ENCODE measurements around the gene UBE2D3. TPM values are rescaled to one million over a fixed set of nuclear protein-coding genes. Genes with fewer than 3 reads are reported as not detected.
"Not testable (repeated sequence)": the region's sequence is repeated elsewhere in the genome, so short reads cannot be mapped to it uniquely, and the experiment has no call there.

Gene UBE2D3
- total RNA-seq, 2 donors from 2014 or later: 318 to 370 TPM

DNA sequence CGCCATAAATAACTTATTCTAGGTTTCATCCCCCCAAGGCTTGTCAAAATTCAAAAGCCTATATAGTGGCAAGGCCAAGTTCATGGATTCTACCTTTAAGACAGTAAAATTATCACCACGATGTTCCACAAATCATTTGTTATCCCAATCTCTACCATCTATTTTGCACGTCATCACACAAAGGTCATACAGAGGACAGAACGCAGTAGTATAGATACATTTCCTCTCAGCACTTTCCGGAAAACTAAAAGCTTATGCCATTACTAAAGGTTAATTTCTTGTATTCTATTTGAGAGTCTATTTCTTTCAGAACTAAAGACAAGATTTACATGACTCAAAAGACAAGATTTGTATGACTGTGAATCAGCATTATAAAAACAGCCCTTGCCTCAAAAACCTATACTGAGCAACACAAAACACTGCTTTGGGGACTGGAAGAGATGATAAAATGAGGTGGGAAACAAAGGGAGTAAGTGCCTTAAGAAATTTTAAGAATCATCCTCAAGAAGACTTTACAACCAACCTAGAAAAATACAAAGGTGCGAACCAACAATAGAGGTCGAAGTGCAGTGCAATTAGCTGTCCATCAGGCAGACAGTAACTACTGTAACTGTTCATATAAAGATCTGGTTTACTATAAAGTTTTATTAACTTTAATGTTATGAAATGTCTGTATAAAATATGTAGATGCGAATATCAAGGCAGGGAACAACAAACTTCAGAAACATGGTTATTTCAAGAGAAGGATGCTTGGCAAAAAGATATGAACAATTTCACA lies 7.6 kb downstream of the UBE2D3 start:
- Histone ChIP-seq H3K4me1 (replicated peaks) (peaks cover 3% of the 10 kb centered on the region), H3K4me3 (no peak overlapping the region), H3K36me3 (no peaks in the 10 kb centered on the region), H3K27ac (peak overlapping the region in 1 of 2 donors; percentile 6), H3K27me3 (replicated peaks; ENCODE audit: insufficient read depth) (no peaks in the 10 kb centered on the region), H3K9me3 (no peaks in the 10 kb centered on the region)
- no peak for DNase-seq (ENCODE audit: low spot score)
- intact Hi-C loops (cut with DNase I): loop anchor here (10.0 kb wide), 1 partner anchor 385 kb away; no protein-coding TSS in a partner anchor
- WGBS: 51% methylated on average over 8 of the region's 8 CpGs
- TF ChIP-seq POLR2AphosphoS5 (IDR thresholded peaks at IDR 0.05): no peak
- TF ChIP-seq POLR2A (IDR thresholded peaks at IDR 0.05): no peak
- TF ChIP-seq, protein P1, sequence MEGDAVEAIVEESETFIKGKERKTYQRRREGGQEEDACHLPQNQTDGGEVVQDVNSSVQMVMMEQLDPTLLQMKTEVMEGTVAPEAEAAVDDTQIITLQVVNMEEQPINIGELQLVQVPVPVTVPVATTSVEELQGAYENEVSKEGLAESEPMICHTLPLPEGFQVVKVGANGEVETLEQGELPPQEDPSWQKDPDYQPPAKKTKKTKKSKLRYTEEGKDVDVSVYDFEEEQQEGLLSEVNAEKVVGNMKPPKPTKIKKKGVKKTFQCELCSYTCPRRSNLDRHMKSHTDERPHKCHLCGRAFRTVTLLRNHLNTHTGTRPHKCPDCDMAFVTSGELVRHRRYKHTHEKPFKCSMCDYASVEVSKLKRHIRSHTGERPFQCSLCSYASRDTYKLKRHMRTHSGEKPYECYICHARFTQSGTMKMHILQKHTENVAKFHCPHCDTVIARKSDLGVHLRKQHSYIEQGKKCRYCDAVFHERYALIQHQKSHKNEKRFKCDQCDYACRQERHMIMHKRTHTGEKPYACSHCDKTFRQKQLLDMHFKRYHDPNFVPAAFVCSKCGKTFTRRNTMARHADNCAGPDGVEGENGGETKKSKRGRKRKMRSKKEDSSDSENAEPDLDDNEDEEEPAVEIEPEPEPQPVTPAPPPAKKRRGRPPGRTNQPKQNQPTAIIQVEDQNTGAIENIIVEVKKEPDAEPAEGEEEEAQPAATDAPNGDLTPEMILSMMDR (IDR thresholded peaks at IDR 0.05): no peak

GRCh38 chr4:102819100-102819499 lies 8.3 kb downstream of the UBE2D3 start:
- H3K9me3 ChIP-seq; H3K36me3 ChIP-seq; H3K4me3 ChIP-seq; DNase-seq (ENCODE audit: low spot score); H3K4me1 ChIP-seq (replicated peaks); intact Hi-C loops (cut with DNase I); H3K27me3 ChIP-seq (replicated peaks; ENCODE audit: insufficient read depth); H3K27ac ChIP-seq: not testable (repeated sequence)
- WGBS: 92% methylated on average over 10 of the region's 10 CpGs

GRCh38 chr4:102817613-102818268 lies 9.6 kb downstream of the UBE2D3 start:
- no peaks in the 10 kb centered on the region for H3K27me3 ChIP-seq (replicated peaks; ENCODE audit: insufficient read depth)
- TF ChIP-seq POLR2A (IDR thresholded peaks at IDR 0.05) (no peak), POLR2AphosphoS5 (IDR thresholded peaks at IDR 0.05) (no peak)
- TF ChIP-seq, protein P1 (IDR thresholded peaks at IDR 0.05): no peak
- no peak for DNase-seq (ENCODE audit: low spot score)
- intact Hi-C loops (cut with DNase I): no loop called here
- no peak overlapping the region for H3K4me3 ChIP-seq
- H3K9me3 ChIP-seq: no peaks in the 10 kb centered on the region
- H3K36me3 ChIP-seq: no peaks in the 10 kb centered on the region
- no peak overlapping the region for H3K27ac ChIP-seq
- peaks cover 9% of the 10 kb centered on the region for H3K4me1 ChIP-seq (replicated peaks)
- 57% methylated on average over 9 of the region's 9 CpGs for WGBS

GRCh38 chr4:102817021-102817605 lies 10.2 kb downstream of the UBE2D3 start:
- H3K27ac ChIP-seq: no peak overlapping the region
- DNase-seq (ENCODE audit: low spot score): no peak
- 45% methylated on average over 3 of the region's 3 CpGs for WGBS
- TF ChIP-seq POLR2AphosphoS5 (IDR thresholded peaks at IDR 0.05) (no peak), POLR2A (IDR thresholded peaks at IDR 0.05) (no peak)
- TF ChIP-seq, protein P1 (IDR thresholded peaks at IDR 0.05): no peak
- H3K9me3 ChIP-seq: no peaks in the 10 kb centered on the region
- intact Hi-C loops (cut with DNase I): no loop called here
- no peaks in the 10 kb centered on the region for H3K36me3 ChIP-seq
- H3K4me1 ChIP-seq (replicated peaks): peaks cover 9% of the 10 kb centered on the region
- H3K27me3 ChIP-seq (replicated peaks; ENCODE audit: insufficient read depth): no peaks in the 10 kb centered on the region
- no peak overlapping the region for H3K4me3 ChIP-seq

DNA sequence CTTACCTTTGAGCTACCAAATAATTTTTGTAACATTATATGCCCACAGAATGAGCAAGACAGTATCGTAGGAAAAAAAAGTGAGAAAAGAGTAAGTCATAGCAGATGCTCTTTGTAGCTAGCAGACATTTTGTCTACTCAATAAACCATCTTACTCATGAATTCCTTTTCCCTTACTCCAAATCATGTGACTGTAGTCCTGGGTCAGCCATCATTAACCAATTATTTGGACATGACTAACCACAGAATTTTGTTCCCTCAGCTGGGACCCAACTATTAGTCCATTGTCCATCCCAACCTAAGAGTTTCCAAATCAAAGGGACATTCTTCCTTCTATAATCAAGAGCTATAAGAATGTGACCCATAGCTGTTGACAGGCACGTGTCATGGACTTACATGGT lies 11.4 kb downstream of the UBE2D3 start:
- WGBS: 75% methylated on average over 2 of the region's 2 CpGs

More for the DNA sequence above, 11.4 kb downstream of the UBE2D3 start:
- Histone ChIP-seq H3K36me3 (no peaks in the 10 kb centered on the region), H3K27ac (no peak overlapping the region), H3K4me1 (replicated peaks) (peaks cover 9% of the 10 kb centered on the region), H3K9me3 (no peaks in the 10 kb centered on the region), H3K4me3 (no peak overlapping the region), H3K27me3 (replicated peaks; ENCODE audit: insufficient read depth) (no peaks in the 10 kb centered on the region)
- DNase-seq (ENCODE audit: low spot score): no peak
- TF ChIP-seq, protein P1 (IDR thresholded peaks at IDR 0.05): no peak
- no peak for TF ChIP-seq POLR2AphosphoS5 (IDR thresholded peaks at IDR 0.05)
- no peak for TF ChIP-seq POLR2A (IDR thresholded peaks at IDR 0.05)
- intact Hi-C loops (cut with DNase I): no loop called here
